GM18508 (cell line): ENCODE results near the gene HTRA1.

ENCODE experiments used
- ATAC-seq: cut with Tn5 transposase; IDR thresholded peaks from one replicate; pipeline ENCODE4 v1.9.1; 2021; ENCODE audit warnings: moderate number of reproducible peaks; ENCODE audit not compliant: insufficient read depth, unreplicated experiment

The HTRA1 gene

GRCh38 chr10:122513053-122513452 lies 51.7 kb downstream of the HTRA1 start:
- ATAC-seq = no peak

- ATAC-seq = no peak
Measured at GRCh38 chr10:122514045-122514840, 52.9 kb downstream of the HTRA1 start.

GRCh38 chr10:122515022-122515424 lies 53.7 kb downstream of the HTRA1 start:
- ATAC-seq = no peak

GRCh38 chr10:122515588-122516231 lies 54.4 kb downstream of the HTRA1 start:
- ATAC-seq = no peak

- no peak for ATAC-seq
Measured at GRCh38 chr10:122516734-122517133, 55.4 kb downstream of the HTRA1 start.

- ATAC-seq = no peak
Measured at GRCh38 chr10:122519144-122519543, 57.8 kb downstream of the HTRA1 start.

- ATAC-seq = no peak
Measured at GRCh38 chr10:122519873-122520272, 58.5 kb downstream of the HTRA1 start.

- ATAC-seq = no peak
Measured at GRCh38 chr10:122521011-122521410, 59.7 kb downstream of the HTRA1 start.

- no peak for ATAC-seq
Measured at GRCh38 chr10:122524811-122525210, 63.5 kb downstream of the HTRA1 start.

- no peak for ATAC-seq
Measured at GRCh38 chr10:122525788-122526187, 64.4 kb downstream of the HTRA1 start.

GRCh38 chr10:122526892-122527291 lies 65.5 kb downstream of the HTRA1 start:
- ATAC-seq = no peak

- ATAC-seq = no peak
Measured at GRCh38 chr10:122530177-122530576, 68.8 kb downstream of the HTRA1 start.

- ATAC-seq = no peak
Measured at GRCh38 chr10:122531261-122531660, 69.9 kb downstream of the HTRA1 start.

GRCh38 chr10:122531939-122532338 lies 70.6 kb downstream of the HTRA1 start:
- no peak for ATAC-seq

GRCh38 chr10:122532601-122533296 lies 71.4 kb downstream of the HTRA1 start:
- no peak for ATAC-seq

GRCh38 chr10:122537545-122537944 lies 76.2 kb downstream of the HTRA1 start:
- no peak for ATAC-seq

- ATAC-seq = no peak
Measured at GRCh38 chr10:122541541-122542002, 80.2 kb downstream of the HTRA1 start.

GRCh38 chr10:122543676-122544445 lies 82.5 kb downstream of the HTRA1 start:
- ATAC-seq = no peak

GRCh38 chr10:122544493-122544892 lies 83.1 kb downstream of the HTRA1 start:
- no peak for ATAC-seq

- no peak for ATAC-seq
Measured at GRCh38 chr10:122546242-122546641, 84.9 kb downstream of the HTRA1 start.
